ENCODE results near the gene TMEM120B.

- TF ChIP-seq CTCF (IDR thresholded peaks at IDR 0.05; ENCODE audit: poor library complexity) (no peak), EZH2phosphoT487 (IDR thresholded peaks at IDR 0.05; ENCODE audit: low read depth, severe bottlenecking, unreplicated experiment) (no peak), EZH2 (IDR thresholded peaks at IDR 0.05; ENCODE audit: borderline replicate concordance) (no peak)
Observed at GRCh38 chr12:121825041-121825523, 112.5 kb downstream of the TMEM120B start.
